Uterus (tissue), 2 donors: Measurements from ENCODE around the gene WWOX.
"Not testable (repeated sequence)": the region's sequence is repeated elsewhere in the genome, so short reads cannot be mapped to it uniquely, and the experiment has no call there.

Experiments used
- CTCF ChIP-seq, 4 experiments: fragments of 200-600 bp in 2 of 4; fragments of 450-650 bp in 2 of 4; sonication (generic) in 2 of 4; IDR thresholded peaks; one replicate each; pipeline ENCODE4 v1.5.1; 2016 to 2019; ENCODE audit warnings: antibody characterized with exemption in 4 of 4, mild to moderate bottlenecking in 2 of 4, moderate library complexity in 1 of 4
- POLR2A ChIP-seq, 2 donors: fragments of 450-650 bp; IDR thresholded peaks; one replicate each; pipeline ENCODE4 v1.6.1; 2016; ENCODE audit warnings: antibody characterized with exemption in 2 of 2, mild to moderate bottlenecking in 1 of 2, moderate library complexity in 1 of 2

- not testable (repeated sequence) for TF ChIP-seq CTCF, POLR2A (IDR thresholded peaks at IDR 0.05)
Measured at GRCh38 chr16:78514888-78515287, 415.4 kb downstream of the WWOX start.
